Effector memory CD4-positive, alpha-beta T cell (primary cell): ENCODE results near the gene OPCML.

Source experiments
- DNase-seq, 3 donors: peaks; one replicate each; pipeline ENCODE4 v3.0.0-alpha.2; 2020
- H3K27ac ChIP-seq: 2 replicates; pipeline ENCODE4 v1.7.0; 2013; ENCODE audit warnings: mild to moderate bottlenecking, low read length, moderate library complexity; ENCODE audit not compliant: insufficient read depth, poor library complexity, severe bottlenecking
- H3K27me3 ChIP-seq: replicated peaks from 2 replicates; pipeline ENCODE4 v1.7.0; 2013; ENCODE audit warnings: mild to moderate bottlenecking, low read length; ENCODE audit not compliant: insufficient read depth, control insufficient read depth, poor library complexity, severe bottlenecking
- H3K36me3 ChIP-seq: 2 replicates; pipeline ENCODE4 v1.7.0; 2013; ENCODE audit warnings: mild to moderate bottlenecking, low read length, moderate library complexity; ENCODE audit not compliant: control insufficient read depth, insufficient read depth
- H3K4me1 ChIP-seq: 2 replicates; pipeline ENCODE4 v1.7.0; 2013; ENCODE audit warnings: low read length, mild to moderate bottlenecking; ENCODE audit not compliant: control insufficient read depth, insufficient read depth, poor library complexity, severe bottlenecking
- H3K4me3 ChIP-seq: 2 replicates; pipeline ENCODE4 v1.7.0; 2013; ENCODE audit warnings: low read length, low read depth, mild to moderate bottlenecking; ENCODE audit not compliant: insufficient read depth, poor library complexity, severe bottlenecking
- H3K9me3 ChIP-seq: 2 replicates; pipeline ENCODE4 v1.7.0; 2013; ENCODE audit warnings: mild to moderate bottlenecking, low read length, moderate library complexity; ENCODE audit not compliant: control insufficient read depth

The OPCML gene

DNA sequence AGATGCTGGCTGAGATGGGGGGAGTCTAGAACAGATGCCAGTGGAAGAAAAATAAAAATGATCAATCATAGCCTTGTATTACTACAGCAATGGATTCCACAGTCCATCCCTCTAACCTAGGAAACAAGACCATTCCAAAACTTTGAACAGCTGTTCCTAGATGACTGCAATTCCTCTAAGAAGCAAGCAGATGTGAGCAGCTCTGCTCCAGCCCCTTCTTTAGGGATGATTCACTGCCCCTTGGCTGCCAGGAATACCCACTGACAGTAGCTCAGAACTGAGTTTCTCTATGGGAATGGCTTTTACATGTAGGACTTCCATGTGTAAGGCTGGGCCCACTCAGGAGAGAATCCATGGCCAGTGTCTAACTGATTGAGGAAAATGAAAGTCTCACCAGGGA lies 943.9 kb downstream of the OPCML start:
- H3K4me1 ChIP-seq, result no peaks in the 10 kb centered on the region
- no peak for DNase-seq
- no peak overlapping the region for H3K27ac ChIP-seq
- H3K9me3 ChIP-seq, result no peaks in the 10 kb centered on the region
- no peaks in the 10 kb centered on the region for H3K36me3 ChIP-seq
- no peaks in the 10 kb centered on the region for H3K27me3 ChIP-seq
- no peak overlapping the region for H3K4me3 ChIP-seq

- no peak overlapping the region for H3K27ac ChIP-seq
- no peak overlapping the region for H3K4me3 ChIP-seq
- H3K36me3 ChIP-seq, result no peaks in the 10 kb centered on the region
- no peak for DNase-seq
- H3K27me3 ChIP-seq, result no peaks in the 10 kb centered on the region
- H3K9me3 ChIP-seq, result no peaks in the 10 kb centered on the region
- H3K4me1 ChIP-seq, result no peaks in the 10 kb centered on the region
Measured at GRCh38 chr11:132587716-132588115, 944.6 kb downstream of the OPCML start.

- no peak for DNase-seq
- Histone ChIP-seq H3K4me1 (no peaks in the 10 kb centered on the region), H3K9me3 (no peaks in the 10 kb centered on the region), H3K4me3 (no peak overlapping the region), H3K27ac (no peak overlapping the region), H3K27me3 (no peaks in the 10 kb centered on the region), H3K36me3 (no peaks in the 10 kb centered on the region)
Measured at GRCh38 chr11:132586801-132587200, 945.5 kb downstream of the OPCML start.

DNA sequence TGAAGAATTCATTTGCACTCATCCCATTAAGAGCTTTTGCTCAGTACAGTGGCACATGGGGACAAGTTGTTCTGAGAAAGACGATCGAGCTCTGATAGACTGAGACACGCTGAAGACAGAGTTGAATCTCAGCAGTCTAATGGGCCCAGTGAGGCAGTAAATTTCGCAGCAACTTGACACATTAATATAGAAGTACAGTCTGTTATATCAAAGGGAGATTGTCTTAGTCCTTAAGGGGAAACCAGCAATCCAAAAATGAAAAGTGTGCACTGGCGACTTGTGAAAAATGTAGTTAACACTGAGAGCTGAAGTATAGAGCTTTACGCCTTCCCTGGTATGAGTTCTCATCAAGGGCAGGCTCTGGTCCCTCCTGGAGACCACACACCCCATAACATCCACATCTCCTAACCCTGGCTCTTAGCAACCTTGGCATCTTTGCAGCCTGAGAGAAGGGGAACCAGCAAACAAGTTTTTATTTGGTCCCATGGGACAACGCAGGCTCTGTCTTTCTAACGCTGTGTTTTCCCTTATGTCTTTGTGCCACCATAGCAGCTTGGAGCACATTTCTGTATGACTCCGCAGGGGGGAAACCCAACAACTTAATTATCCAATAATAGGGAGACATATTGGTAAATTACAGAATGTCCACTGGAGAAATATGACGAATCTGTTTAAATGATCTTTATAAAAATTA lies 952.5 kb downstream of the OPCML start:
- Histone ChIP-seq H3K4me1 (no peaks in the 10 kb centered on the region), H3K36me3 (no peaks in the 10 kb centered on the region)
- DNase-seq, result no peak

GRCh38 chr11:132579136-132579535 lies 953.2 kb downstream of the OPCML start:
- no peak overlapping the region for H3K27ac ChIP-seq
- H3K9me3 ChIP-seq, result no peaks in the 10 kb centered on the region
- no peaks in the 10 kb centered on the region for H3K27me3 ChIP-seq
- H3K4me3 ChIP-seq, result no peak overlapping the region
- H3K4me1 ChIP-seq, result no peaks in the 10 kb centered on the region
- DNase-seq, result no peak
- H3K36me3 ChIP-seq, result no peaks in the 10 kb centered on the region

More for the DNA sequence above, 952.5 kb downstream of the OPCML start:
- H3K9me3 ChIP-seq, result no peaks in the 10 kb centered on the region
- H3K4me3 ChIP-seq, result no peak overlapping the region
- no peaks in the 10 kb centered on the region for H3K27me3 ChIP-seq
- no peak overlapping the region for H3K27ac ChIP-seq

DNA sequence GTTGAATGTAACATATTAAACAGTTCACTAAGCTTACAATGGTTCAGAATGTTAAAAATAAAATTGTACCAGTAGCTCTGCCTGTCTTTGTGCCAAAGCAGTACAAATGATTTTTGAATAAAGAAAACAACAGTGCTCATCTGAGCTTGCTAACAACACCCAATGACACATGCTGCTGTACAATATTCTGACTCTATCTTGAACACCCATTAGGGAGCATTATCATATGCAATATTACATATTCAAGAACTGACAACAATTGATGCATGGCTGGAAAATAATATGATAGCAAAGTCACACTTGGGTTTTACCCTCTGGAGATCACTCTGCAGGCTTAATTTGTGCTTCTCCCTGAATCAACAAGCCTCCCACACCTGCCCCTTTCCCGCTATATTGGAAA lies 953.7 kb downstream of the OPCML start:
- no peaks in the 10 kb centered on the region for H3K9me3 ChIP-seq
- no peaks in the 10 kb centered on the region for H3K4me1 ChIP-seq
- H3K4me3 ChIP-seq, result no peak overlapping the region
- H3K36me3 ChIP-seq, result no peaks in the 10 kb centered on the region
- no peak overlapping the region for H3K27ac ChIP-seq
- DNase-seq, result no peak
- no peaks in the 10 kb centered on the region for H3K27me3 ChIP-seq

- Histone ChIP-seq H3K27me3 (no peaks in the 10 kb centered on the region), H3K36me3 (no peaks in the 10 kb centered on the region)
- DNase-seq, result no peak
Measured at GRCh38 chr11:132576706-132577105, 955.6 kb downstream of the OPCML start.

DNA sequence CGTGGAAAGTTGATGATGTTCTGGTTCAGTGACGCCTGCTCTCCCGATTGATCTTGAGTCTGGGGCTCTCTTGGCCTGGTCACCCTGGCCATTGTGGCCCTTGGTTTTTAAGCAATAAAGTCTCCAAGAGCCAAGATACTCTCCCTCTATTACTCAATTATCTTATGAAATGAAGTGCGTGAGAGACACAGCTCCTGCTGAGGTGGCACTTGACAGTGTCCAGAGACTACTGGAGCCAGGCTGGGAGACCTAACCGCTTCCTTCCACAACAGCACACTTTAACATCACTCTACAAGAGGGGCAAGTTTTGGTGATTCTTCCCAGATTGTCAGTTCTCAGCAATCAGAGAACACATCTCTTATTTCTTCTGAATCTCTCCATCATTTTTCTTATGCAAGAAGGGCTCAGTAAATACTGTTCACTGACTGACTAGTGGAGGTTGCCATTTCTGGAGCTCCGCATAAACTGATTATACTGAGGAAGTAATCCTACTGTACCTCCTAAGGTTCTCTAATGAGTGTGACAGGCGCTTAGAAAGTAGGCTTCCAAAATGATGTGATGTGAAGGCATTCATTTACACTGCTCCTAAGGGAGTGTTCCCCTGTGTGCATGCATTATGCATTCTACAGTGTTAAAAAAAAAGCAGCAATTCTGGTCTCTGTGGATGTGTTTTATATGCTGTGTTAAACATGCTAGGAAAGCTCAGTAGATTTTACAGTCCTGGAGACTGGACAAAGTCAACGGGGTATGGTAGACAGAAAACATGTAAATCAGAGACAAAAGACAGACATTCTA lies 968.0 kb downstream of the OPCML start:
- Histone ChIP-seq H3K36me3 (no peaks in the 10 kb centered on the region), H3K27ac (no peak overlapping the region), H3K4me1 (no peaks in the 10 kb centered on the region), H3K9me3 (no peaks in the 10 kb centered on the region), H3K4me3 (no peak overlapping the region), H3K27me3 (no peaks in the 10 kb centered on the region)
- no peak for DNase-seq

More at GRCh38 chr11:132576706-132577105, 955.6 kb downstream of the OPCML start:
- H3K4me1 ChIP-seq, result no peaks in the 10 kb centered on the region
- H3K27ac ChIP-seq, result no peak overlapping the region
- no peak overlapping the region for H3K4me3 ChIP-seq
- no peaks in the 10 kb centered on the region for H3K9me3 ChIP-seq

DNA sequence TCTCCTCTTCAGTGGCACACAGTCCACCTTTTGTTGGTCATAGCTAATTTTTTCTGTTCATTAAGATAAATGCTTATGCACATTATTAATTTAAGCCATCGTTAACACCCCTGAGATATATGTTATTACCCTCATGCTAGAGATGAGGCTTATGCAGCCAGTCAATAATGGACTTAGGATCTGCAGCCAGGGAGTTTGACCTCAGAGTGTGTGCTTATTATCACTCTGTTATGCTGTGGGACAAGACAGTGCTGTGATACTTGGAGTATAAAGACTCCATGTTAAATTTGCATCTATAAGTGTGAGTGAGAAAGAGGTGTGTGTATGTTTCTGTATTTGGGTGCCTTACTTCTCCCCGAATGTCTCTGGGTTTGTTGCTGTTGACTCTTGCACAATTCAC lies 969.3 kb downstream of the OPCML start:
- DNase-seq, result no peak
- no peak overlapping the region for H3K4me3 ChIP-seq
- no peaks in the 10 kb centered on the region for H3K36me3 ChIP-seq
- no peaks in the 10 kb centered on the region for H3K27me3 ChIP-seq
- no peaks in the 10 kb centered on the region for H3K4me1 ChIP-seq
- H3K27ac ChIP-seq, result no peak overlapping the region
- H3K9me3 ChIP-seq, result no peaks in the 10 kb centered on the region

GRCh38 chr11:132561937-132562336 lies 970.4 kb downstream of the OPCML start:
- Histone ChIP-seq H3K4me3 (no peak overlapping the region), H3K9me3 (no peaks in the 10 kb centered on the region), H3K36me3 (no peaks in the 10 kb centered on the region), H3K27me3 (no peaks in the 10 kb centered on the region), H3K4me1 (no peaks in the 10 kb centered on the region), H3K27ac (no peak overlapping the region)
- DNase-seq, result no peak
